NCI-H2171 treated with DMSO at 0.1 percent for 48 hours (cell line): ENCODE data around the gene NKX6-2.

Source experiments
- DNase-seq: peaks from one replicate; lab custom pipeline; 2025; lab: John Stamatoyannopoulos, UW

NKX6-2 gene

GRCh38 chr10:132735923-132736391 is 50.0 kb downstream of the NKX6-2 start:
- DNase-seq = peak; percentile 58

GRCh38 chr10:132735341-132735775 is 50.6 kb downstream of the NKX6-2 start:
- DNase-seq = no peak

- peak; percentile 1 for DNase-seq
Observed at GRCh38 chr10:132733926-132734325, 52.0 kb downstream of the NKX6-2 start.
